HG02610 (cell line): ENCODE results near the gene SUPT3H.

ENCODE experiments used
- ATAC-seq: cut with Tn5 transposase; IDR thresholded peaks from one replicate; pipeline ENCODE4 v1.9.1; 2021; ENCODE audit warnings: mild to moderate bottlenecking, moderate library complexity; ENCODE audit not compliant: unreplicated experiment

The SUPT3H gene

DNA sequence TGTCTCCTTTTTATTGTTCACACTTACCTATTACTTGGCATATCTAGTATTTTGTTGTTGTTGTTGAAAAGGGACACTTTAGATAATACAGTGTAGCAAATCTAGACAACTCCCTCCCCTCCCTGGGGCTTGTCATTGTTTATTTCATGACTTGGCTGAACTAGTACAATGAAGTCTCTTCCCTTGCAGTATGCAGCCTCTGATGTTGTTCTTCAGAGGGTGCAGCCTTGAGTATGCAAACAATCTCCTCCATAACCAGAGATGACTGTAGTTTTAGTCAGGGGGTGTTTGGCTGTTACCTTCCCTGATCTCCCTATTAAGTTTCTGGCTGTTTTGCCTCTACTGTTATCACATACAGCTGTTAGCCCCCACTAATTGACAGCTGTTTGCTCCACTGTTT lies 365.0 kb downstream of the SUPT3H start:
- ATAC-seq, result no peak

DNA sequence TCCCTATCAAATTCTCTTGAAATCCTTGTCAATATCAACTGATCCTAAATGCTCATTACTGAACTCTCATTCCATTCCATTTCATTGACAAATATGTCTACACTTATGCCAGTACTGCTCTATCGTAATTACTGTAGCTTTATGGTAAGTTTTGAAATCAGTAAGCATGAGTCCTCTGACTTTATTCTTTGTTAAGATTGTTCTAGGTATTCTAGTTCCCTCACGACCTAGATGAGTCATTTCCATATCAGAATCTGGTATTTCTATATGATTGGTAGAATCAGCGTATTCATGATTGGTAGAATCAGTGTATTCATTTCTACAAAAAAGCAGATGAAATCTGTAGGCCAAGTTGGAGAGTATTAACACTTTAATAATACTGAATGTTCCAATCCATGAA lies 368.2 kb downstream of the SUPT3H start:
- ATAC-seq, result peak; percentile 70

DNA sequence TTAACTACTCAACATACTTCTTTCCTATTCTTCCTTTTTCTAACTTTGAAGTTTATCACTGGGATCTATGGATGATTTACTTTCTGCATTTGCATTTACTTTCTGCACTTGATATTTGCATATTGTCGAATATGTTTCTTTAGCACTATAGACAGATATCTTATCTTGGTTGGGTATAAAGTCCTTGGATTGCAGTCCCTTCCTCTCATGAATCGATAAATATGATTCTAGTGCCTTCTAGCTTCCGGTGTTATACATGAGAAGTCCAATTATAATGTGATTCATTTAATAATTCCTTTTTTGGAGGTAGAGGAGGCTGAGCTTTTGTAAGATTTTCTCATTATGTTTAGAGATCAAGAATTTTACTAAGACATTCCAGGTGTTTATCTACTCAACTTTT lies 370.8 kb downstream of the SUPT3H start:
- no peak for ATAC-seq

DNA sequence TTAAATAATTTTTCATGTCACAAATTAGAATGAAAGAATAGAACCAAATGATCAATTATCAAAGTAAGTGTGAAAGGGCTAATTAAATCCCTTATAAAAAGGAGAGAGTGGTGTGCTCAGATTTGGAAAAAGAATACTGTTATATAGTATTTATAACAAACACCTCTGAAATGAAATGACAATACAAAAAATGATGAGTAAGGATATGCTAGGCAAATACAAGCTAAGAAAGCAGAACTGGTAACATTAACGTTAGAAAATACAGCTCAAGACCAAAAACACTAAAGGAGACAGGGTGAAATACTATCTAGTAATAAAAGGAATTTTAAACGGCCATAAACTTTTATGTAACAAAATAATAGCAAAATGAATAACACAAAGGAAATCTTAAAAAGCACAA lies 373.8 kb downstream of the SUPT3H start:
- no peak for ATAC-seq

DNA sequence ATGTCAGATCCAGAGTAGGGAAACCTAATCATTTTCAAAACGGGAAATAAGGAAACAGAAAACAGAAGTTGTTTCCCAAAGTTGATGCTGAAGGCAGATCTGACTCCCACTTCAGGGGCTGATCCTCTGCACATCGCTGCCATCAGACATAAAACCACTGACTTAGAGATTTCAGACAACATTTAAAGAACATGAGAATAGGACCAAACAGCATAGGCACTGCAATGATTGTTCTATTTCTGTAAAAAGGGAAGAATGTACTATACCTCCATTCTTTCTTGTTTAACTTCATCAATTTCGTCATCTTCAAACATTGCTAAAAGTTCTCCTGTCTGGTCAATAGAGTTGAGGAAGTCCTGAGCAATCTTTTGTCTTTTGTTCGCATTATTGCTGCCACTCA lies 374.3 kb downstream of the SUPT3H start:
- no peak for ATAC-seq

DNA sequence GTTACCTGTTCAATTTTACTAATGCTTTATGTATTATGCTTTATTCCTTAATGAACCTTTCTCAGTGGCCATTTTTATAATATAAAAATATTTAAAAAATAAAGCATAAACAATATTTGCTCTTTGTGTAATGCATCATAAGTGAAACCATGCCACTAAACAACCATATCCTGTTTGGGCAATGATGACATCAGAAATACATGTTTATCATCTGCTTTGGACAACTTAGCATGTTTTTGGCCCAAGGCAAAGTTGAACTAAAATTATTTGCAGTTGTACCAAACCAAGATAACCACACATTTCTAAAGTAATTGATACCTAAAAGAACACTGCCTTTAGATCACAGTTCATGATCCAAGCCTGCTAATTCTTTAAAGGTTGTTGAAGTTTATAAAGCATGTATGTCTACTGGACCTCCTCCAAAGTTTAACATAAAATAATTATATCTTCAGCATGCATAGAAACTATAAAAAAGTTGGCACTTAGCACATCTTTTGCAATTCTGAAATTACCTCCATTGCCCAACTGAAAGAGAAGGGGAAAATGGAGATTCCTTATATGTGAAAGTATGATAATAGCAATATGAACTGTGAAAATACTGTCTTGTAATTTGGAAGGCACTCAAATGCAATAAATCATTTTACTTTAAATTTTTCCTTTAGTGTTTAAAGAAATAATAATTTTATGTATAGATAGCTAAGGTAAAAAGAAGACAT lies 375.2 kb downstream of the SUPT3H start:
- no peak for ATAC-seq

DNA sequence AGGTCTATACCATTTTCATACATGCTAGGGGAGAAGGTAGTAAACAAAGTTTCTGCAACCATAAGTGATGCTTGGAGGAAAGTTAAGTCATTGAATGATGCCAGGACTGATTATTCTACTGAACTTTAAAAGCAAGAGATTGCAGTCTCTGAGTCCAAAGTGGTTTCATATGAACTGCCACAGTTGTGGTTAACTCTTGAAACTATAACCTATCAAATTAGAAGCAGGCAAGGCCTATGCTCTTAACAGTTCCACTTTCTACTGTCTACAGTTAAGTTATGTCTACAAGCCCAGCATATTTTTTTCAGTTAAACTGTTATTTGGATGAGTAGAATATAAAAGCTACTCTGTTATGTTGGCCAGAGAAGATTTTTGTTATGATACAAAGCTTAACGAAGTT lies 376.1 kb downstream of the SUPT3H start:
- peak; percentile 98 for ATAC-seq

DNA sequence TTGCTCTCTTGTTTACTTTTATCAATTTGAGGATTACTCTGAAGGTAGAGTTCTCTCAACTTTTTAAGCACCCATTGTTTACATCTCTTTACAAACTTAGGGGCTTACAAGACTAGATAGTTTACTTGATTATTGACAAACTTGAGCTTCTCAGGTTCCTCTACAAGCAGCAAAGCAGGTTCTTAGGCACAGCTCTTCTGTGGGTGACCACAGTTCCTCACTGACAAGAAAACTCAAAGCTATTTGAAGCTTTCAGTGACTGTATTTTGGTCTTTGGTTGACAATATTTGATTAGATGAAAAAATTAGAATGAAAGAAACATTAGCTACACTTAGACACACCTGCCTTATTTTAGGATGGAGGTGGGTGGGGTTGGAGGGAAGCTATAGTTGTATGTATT lies 376.9 kb downstream of the SUPT3H start:
- no peak for ATAC-seq

DNA sequence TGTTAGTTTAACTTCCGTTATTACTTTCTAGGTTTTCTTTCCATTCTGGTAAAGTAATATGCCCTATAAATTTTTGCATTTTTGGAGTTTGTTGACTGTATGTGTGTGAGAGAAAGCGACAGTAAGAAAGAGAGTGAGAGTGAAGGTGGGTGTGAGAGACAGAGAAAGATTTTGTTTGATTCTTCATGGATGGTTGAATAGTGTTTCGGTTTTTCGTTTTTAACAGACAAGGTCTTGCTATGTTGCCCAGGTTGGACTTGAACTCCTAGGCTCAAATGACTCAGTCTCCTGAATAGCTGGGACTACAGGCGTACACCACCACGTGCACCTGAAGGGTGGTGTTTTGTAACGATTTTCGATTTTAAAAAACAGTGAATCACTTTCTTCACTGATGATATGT lies 378.7 kb downstream of the SUPT3H start:
- no peak for ATAC-seq

DNA sequence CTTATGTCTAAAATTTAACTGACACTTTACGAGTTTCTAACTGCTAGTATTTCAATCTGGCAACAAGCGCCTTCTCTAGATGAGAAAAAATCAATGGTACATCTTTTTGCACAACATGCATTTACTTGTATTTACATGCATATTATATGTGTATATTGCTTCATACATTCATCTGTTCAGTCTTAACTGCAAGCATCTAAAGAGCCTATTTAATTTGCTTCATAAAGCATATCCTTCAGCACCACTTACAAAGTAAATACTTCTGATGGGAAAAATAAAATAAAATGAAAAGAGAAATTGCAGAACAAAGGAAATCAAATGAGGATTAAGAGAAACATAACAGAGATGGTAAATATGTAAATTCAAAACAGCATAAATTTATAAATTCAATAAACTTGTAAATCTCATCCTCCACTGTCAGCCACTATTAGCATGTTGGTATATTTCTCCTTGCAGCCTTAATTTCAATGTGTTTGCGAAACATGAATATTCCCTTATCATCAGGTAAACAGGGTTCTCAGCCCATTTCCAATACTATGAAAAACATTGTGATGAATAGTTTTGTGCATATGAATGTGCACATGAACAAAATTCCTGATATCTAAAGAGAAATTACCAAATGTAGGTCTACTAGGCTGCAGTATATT lies 382.1 kb downstream of the SUPT3H start:
- ATAC-seq, result no peak

DNA sequence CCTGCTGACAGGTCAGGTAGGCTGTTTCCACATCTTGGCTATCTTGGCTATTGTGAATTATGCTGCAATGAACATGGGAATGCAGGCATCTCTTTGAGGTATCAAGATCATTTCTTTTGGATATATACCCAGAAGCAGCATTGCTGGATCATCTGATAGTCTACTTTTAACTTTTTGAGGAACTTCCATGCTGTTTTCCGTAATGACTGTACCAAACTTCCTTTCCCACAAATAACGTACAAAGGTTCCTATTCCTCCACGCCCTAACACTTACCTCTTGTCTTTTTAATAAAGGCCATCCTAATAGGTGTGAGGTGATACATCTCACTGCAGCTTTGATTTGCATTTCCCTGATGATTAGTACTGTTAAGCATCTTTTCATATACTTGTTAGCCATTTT lies 388.3 kb downstream of the SUPT3H start:
- ATAC-seq, result no peak

DNA sequence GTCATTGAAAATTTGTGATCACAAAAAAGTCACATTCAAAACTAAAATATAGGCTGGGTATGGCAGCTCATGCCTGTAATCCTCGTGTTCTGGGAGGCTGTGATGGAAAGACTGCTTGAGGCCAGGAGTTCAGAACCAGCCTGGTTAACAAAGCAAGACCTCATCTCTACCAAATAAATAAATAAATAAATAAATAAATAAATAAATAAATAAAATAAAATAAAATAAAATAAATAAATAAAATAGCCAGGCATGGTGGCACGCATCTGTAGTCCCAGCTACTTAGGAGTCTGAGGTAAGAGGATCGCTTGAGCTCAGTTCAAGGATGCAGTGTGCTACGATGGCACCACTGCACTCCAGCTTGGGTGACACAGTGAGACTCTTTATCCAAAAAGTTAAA lies 392.7 kb downstream of the SUPT3H start:
- no peak for ATAC-seq

DNA sequence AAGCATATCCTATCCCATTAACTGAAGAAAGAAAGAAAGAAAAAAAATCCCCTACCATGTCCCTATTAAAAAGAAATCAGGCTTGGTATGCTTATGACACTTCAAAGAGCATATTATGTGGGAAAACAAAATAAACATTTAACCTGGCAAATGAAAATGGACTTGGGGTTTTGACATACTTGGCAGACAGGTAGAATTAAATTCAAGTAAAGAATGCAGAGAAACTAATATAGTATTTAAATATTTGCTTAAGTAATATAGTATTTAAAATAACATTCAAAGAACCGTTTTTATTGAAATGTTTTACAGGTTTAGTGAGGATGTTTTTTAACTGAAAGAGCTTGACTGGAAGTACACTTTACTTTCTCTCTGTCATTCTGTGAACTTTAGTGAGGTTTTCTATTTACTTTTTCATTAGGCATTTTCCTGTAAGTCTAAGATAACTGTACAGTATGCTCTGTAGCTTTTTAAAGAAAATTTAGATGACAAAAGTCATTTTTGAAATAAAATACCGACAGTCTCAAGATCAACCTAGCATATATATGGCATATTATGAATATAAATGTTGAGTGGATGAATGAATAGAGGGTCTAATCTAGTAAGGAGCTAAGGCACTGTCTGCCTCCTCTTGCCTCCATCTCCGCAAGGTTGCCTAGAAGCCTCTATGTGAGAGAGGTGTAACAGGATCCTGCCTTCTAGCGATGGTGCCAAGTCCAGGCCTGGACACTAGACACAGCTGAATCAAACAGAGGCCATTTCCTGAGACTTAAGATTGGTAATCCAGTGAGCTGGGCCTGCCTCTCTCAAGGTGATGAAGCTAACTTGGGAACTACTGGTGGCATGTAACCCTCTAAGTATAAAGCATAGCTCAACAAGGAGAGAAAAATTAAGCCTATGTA lies 394.0 kb downstream of the SUPT3H start:
- no peak for ATAC-seq

DNA sequence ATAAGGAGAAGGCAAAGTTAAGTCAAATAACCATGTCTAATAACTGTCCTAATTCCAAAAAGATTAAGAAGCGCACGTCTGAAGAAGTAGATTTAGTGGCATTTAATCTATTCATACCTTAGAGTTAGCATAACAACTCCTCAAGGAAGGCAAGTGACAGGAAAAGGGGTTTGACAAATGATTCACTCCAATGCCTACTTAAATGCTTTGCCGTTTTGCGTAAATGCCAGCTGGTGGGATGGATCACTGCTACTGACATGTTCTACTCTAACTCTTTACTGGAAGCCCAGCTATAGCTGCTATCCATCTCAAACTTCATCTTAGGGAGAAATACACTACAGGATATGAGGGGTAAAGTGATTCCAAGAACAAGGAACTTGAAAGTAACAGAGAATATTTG lies 396.9 kb downstream of the SUPT3H start:
- no peak for ATAC-seq

DNA sequence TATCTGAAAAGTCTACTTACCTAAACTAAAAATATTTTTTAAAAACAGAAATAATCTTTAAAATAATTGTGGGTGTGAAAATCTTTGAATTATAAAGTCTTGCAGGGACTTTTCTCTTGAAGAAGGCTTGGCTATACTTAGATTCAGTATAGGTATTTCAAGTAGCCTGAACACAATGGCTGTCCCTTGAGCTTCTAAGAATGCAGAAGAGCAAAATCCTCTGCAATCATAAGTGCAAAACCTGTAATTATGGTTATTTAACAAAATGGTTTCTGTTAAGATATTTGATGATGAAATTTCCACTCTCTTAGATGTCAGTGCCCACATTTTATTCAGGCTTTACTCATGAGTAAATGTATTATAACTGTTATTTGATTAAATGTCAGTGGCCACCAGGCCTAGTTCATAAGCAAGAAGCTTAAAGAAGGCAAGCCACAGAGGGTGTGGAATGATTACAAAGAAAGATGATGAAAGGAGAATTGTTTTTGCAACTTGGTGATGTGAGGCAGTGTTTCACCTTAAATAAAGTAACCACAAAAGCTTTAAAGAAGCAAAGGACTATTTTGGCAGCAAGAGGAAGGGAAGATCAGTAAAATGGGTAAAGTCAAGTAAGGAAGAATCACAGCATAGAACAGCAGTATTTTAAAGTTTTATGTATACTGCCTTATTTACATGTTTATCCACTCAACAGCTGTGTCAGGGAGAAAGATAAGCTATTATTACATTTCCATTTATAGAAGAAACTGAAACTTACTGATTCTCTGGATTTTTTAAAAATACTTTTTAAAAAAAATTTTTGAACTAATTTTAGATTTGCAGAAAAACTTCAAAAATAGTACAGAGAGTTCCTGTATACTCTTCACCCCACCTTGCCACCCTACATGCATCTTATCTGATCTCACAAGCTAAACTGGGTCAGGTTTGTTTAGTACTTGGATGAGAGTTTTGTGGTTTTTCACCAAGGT lies 400.8 kb downstream of the SUPT3H start:
- ATAC-seq, result peak; percentile 60

DNA sequence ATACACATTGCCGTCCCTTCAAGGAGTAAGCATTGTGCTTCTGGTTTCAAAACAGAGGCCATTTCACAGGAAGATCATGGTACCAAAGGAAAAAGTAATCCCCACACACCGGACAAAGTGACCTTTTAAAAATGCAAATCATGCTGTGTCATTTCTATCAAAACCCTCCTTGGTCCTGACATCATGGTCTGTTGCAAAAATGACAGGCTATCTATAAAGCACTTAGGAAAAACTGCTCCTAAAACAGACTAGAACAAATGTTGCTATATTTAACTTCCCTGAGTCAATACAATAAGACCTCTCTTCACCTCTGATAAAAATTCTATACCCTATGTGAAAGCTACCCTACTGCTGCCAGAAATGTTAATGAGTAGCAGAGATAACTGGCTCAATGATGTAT lies 403.2 kb downstream of the SUPT3H start:
- no peak for ATAC-seq

DNA sequence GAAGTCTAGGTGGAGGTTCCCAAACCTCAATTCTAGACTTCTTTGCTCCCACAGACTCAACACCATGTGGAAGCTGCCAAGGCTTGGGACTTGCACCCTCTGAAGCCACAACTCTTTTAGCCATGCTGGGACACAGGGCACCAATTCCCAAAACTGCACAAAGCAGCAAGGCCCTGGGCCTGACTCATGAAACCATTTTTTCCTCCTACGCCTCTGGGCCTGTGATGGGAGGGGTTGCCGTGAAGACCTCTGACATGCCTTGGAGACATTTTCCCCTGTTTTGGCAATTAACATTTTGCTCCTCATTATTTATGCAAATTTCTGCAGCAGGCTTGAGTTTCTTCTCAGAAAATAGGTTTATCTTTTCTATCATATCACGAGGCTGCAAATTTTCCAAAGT lies 405.0 kb downstream of the SUPT3H start:
- ATAC-seq, result no peak

DNA sequence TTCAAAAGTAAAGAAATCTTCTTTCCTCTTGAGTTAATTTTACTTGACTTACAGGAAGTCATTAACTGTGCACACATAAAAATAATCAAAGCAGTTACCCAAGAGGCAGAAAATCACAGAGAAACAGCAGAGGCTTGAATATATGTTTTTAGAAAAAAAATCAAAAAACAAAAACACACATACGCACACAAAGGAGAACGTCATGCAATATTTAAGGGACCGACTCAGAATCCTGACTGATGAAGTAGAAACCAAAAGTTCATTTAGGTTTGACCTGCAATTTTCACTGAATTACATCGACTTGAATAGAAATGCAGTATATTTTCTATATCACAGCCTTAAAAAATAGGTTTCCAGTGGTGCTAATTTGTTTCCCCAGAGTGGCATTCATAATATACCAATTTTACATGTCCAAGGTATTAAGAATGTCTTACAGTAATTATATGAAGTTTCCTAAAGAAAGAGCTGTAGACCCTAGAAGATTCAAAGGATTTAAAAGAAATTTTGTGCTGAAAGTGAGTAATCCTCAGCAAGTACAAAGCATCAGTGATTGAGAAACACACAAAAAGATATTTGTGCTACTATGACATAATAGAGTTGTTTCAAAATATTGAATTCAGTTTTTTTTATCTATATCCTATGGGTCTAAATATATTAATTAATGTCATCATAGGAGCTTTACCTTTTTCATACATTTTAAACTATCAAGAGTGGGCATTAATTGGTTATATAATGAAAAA lies 408.1 kb downstream of the SUPT3H start:
- no peak for ATAC-seq

DNA sequence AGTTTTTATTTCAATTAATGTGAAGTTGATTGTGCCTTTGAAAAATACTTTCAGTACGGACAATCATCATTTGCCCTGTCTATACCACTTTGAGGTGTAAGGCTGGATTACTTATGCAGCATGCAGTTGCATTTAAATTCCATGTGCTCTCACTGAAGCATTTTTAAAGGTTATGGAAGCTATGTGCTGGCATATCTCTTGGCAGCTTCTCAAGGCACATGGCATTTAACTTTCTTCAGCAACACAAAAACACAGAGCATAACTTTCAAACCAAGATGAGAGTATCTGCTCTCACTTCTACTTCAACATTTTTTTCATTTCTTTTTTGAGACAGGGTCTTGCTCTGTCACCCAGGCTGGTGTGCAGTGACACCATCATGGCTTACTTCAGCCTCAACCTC lies 410.3 kb downstream of the SUPT3H start:
- ATAC-seq, result no peak

DNA sequence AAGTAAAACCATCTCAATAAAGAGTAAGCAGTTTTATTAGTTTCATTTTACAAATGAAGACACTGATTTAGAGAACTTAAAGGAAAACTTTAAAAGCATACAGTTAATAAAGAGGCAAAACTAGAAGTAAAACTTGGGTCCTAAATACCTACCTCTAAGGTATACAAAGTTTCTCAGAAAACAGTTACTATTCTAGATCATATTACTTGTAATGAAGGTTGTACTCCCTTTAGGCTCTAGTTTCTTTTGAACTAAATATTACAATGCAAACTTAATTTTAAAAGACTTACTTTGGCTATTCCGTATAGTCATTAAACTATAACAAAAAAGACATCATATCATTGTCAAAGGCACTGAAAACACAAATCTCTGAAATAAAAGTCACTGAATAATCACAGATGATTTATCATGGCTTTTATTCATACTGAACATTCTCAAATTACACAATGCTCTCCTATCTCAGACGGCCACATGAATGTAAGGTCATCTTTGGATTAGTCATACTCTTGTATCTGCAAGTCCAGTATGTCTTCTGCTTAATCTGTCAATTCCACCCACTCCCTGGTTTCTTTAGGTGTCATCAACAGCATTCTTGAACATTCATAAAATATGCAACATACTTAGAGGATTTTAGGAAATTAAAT lies 411.2 kb downstream of the SUPT3H start:
- no peak for ATAC-seq
